Trophoblast cell (in vitro differentiated cells and primary cell): ENCODE data around the gene PRPF18.
A peak's percentile ranks its signal among the peaks of the same experiment; 100 is the strongest.

Experiments
- DNase-seq, 2 donors: peaks; one replicate each; pipeline ENCODE4 v3.0.0-alpha.2; 2016
- H2AFZ ChIP-seq: 2 replicates; pipeline ENCODE4 v1.6.1; 2013; ENCODE audit warnings: low read length, moderate library complexity, mild to moderate bottlenecking; ENCODE audit not compliant: insufficient read depth, poor library complexity
- H2AK5ac ChIP-seq: 2 replicates; pipeline ENCODE4 v1.6.1; 2013; ENCODE audit warnings: mild to moderate bottlenecking, low read length
- H2BK120ac ChIP-seq: 2 replicates; pipeline ENCODE4 v1.6.1; 2013; ENCODE audit warnings: low read length, mild to moderate bottlenecking, moderate library complexity; ENCODE audit not compliant: insufficient read depth, poor library complexity
- H2BK12ac ChIP-seq: 2 replicates; pipeline ENCODE4 v1.6.1; 2013; ENCODE audit warnings: mild to moderate bottlenecking, low read length, moderate library complexity
- H2BK5ac ChIP-seq: 2 replicates; pipeline ENCODE4 v1.6.1; 2013; ENCODE audit warnings: low read length, low read depth, moderate library complexity, mild to moderate bottlenecking; ENCODE audit not compliant: poor library complexity
- H3K14ac ChIP-seq: 2 replicates; pipeline ENCODE4 v1.6.1; 2013; ENCODE audit warnings: mild to moderate bottlenecking, low read length
- H3K18ac ChIP-seq: 2 replicates; pipeline ENCODE4 v1.6.1; 2013; ENCODE audit warnings: mild to moderate bottlenecking, low read length
- H3K23ac ChIP-seq: 2 replicates; pipeline ENCODE4 v1.6.1; 2013; ENCODE audit warnings: low read length
- H3K27ac ChIP-seq: 2 replicates; pipeline ENCODE4 v1.5.1; 2013; ENCODE audit warnings: low read depth, mild to moderate bottlenecking, inconsistent platforms, low read length, moderate library complexity
- H3K27me3 ChIP-seq: 2 replicates; pipeline ENCODE4 v1.6.1; 2013; ENCODE audit warnings: inconsistent platforms, mild to moderate bottlenecking, low read length, moderate library complexity; ENCODE audit not compliant: insufficient read depth
- H3K36me3 ChIP-seq, 2 experiments: 1 replicate in 1 of 2; 2 replicates in 1 of 2; pipeline ENCODE4 v1.6.1; 2013; ENCODE audit warnings: low read length in 2 of 2, mild to moderate bottlenecking in 2 of 2, moderate library complexity in 1 of 2; ENCODE audit not compliant: insufficient read depth in 2 of 2, control insufficient read depth in 1 of 2
- H3K4ac ChIP-seq: 2 replicates; pipeline ENCODE4 v1.6.1; 2013; ENCODE audit warnings: low read depth, mild to moderate bottlenecking, low read length, moderate library complexity
- H3K4me1 ChIP-seq, 2 experiments: 1 replicate in 1 of 2; 2 replicates in 1 of 2; pipeline ENCODE4 v1.6.1; 2013; ENCODE audit warnings: low read length in 2 of 2, mild to moderate bottlenecking in 2 of 2, moderate library complexity in 1 of 2; ENCODE audit not compliant: insufficient read depth in 2 of 2, control insufficient read depth in 1 of 2
- H3K4me2 ChIP-seq: 2 replicates; pipeline ENCODE4 v1.6.1; 2013; ENCODE audit warnings: inconsistent platforms, mild to moderate bottlenecking, low read length, moderate library complexity
- H3K4me3 ChIP-seq: 2 replicates; pipeline ENCODE4 v1.5.1; 2013; ENCODE audit warnings: mild to moderate bottlenecking, low read depth, low read length, inconsistent platforms
- H3K79me1 ChIP-seq: one replicate; pipeline ENCODE4 v1.6.1; 2013; ENCODE audit warnings: low read length
- H3K79me2 ChIP-seq: 2 replicates; pipeline ENCODE4 v1.6.1; 2013; ENCODE audit warnings: low read length, mild to moderate bottlenecking; ENCODE audit not compliant: control insufficient read depth, insufficient read depth, poor library complexity
- H3K9ac ChIP-seq: 2 replicates; pipeline ENCODE4 v1.6.1; 2013; ENCODE audit warnings: mild to moderate bottlenecking, low read length
- H3K9me3 ChIP-seq: 2 replicates; pipeline ENCODE4 v1.6.1; 2013; ENCODE audit warnings: low read depth, mild to moderate bottlenecking, control low read depth, inconsistent platforms, low read length; ENCODE audit not compliant: insufficient read depth
- H4K12ac ChIP-seq: 2 replicates; pipeline ENCODE4 v1.6.1; 2013; ENCODE audit warnings: low read depth, mild to moderate bottlenecking, low read length, moderate library complexity
- H4K8ac ChIP-seq: 2 replicates; pipeline ENCODE4 v1.6.1; 2013; ENCODE audit warnings: low read depth, mild to moderate bottlenecking, low read length, moderate library complexity
- H4K91ac ChIP-seq: one replicate; pipeline ENCODE4 v1.6.1; 2013; ENCODE audit warnings: low read depth, mild to moderate bottlenecking, low read length, moderate library complexity
- WGBS: extraction: QIAGEN DNeasy Blood & Tissue Kit; methylation state at CpG from one replicate; pipeline ENCODE4 v1.1.7; 2013; ENCODE audit warnings: missing lambda C conversion rate; ENCODE audit not compliant: insufficient read length, insufficient coverage; ENCODE audit errors: extremely low coverage; 5-methylcytosine and 5-hydroxymethylcytosine counted together

PRPF18 gene

DNA sequence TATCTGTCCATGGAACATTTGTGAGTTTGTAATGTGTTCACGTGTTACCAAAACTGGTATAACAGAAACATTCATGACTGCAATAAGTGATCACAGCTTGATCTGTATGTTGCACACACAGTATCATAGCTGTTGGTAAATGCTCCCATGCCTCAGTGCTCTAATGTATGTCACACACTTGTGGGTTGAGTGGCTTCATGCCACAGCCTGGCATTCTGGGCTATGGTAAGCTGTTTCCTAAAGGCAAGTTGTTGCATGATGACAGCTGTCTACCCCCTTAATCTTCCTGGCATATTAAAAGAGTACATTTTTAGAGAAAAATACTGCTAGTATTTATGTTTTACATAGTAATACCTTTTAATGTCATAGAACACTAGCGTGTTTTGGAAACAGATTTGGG is 35.2 kb downstream of the PRPF18 start:
- no peak overlapping the region for H3K9ac ChIP-seq
- H3K27ac ChIP-seq = no peak overlapping the region
- peaks cover 0 to 2% of the 10 kb centered on the region in 2 experiments for H3K4me1 ChIP-seq
- no CpG with 5 or more reads among the region's 2 CpGs for WGBS
- no peak overlapping the region for H2AK5ac ChIP-seq
- no peaks in the 10 kb centered on the region for H3K79me2 ChIP-seq
- no peak overlapping the region for H2BK12ac ChIP-seq
- no peak overlapping the region for H3K18ac ChIP-seq
- H2BK5ac ChIP-seq = no peak overlapping the region
- H2BK120ac ChIP-seq = no peak overlapping the region
- H4K8ac ChIP-seq = no peak overlapping the region
- H3K23ac ChIP-seq = no peak overlapping the region
- no peak for DNase-seq
- H3K4ac ChIP-seq = no peak overlapping the region
- peaks cover 2% of the 10 kb centered on the region for H3K79me1 ChIP-seq
- H3K4me3 ChIP-seq = no peak overlapping the region
- H3K27me3 ChIP-seq = no peaks in the 10 kb centered on the region
- H3K9me3 ChIP-seq = no peaks in the 10 kb centered on the region
- no peak overlapping the region for H4K91ac ChIP-seq
- no peak overlapping the region for H4K12ac ChIP-seq
- H2AFZ ChIP-seq = no peak overlapping the region
- peaks cover 6 to 13% of the 10 kb centered on the region in 2 experiments for H3K36me3 ChIP-seq
- H3K14ac ChIP-seq = no peak overlapping the region
- H3K4me2 ChIP-seq = no peak overlapping the region

DNA sequence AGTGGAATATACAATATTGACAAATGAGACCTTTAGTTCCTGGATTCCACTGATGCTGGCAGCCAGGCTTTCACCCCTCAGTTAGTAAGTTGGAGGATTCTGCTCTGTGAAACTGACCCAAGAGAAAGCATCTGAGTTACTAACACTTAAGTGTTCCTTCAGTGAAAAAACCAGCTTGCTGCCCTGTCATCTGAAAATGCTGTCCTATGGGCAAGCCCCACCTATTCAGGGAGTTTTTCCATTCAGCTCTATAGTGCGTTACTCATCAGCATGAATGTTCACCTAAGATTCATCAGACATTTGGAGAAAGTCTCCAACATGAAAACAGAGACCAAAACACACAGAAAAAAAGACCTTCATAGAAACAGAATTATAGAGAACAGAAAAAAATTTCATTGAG is 37.9 kb downstream of the PRPF18 start:
- H3K4me1 ChIP-seq = peaks cover 0 to 2% of the 10 kb centered on the region in 2 experiments
- H3K14ac ChIP-seq = no peak overlapping the region
- H2AK5ac ChIP-seq = no peak overlapping the region
- H2BK12ac ChIP-seq = no peak overlapping the region
- H2BK5ac ChIP-seq = no peak overlapping the region
- H4K12ac ChIP-seq = no peak overlapping the region
- H3K18ac ChIP-seq = no peak overlapping the region
- H3K9me3 ChIP-seq = no peaks in the 10 kb centered on the region
- no peak overlapping the region for H4K8ac ChIP-seq
- peaks cover 2% of the 10 kb centered on the region for H3K79me1 ChIP-seq
- H2AFZ ChIP-seq = no peak overlapping the region
- H3K4me3 ChIP-seq = no peak overlapping the region
- H4K91ac ChIP-seq = no peak overlapping the region
- no peak overlapping the region for H3K4ac ChIP-seq
- H2BK120ac ChIP-seq = no peak overlapping the region
- H3K23ac ChIP-seq = no peak overlapping the region
- H3K27ac ChIP-seq = no peak overlapping the region
- WGBS = no CpG with 5 or more reads among the region's 1 CpG
- H3K4me2 ChIP-seq = no peak overlapping the region
- no peaks in the 10 kb centered on the region for H3K79me2 ChIP-seq
- DNase-seq = peak; percentile 68 to 79
- peaks cover 2 to 5% of the 10 kb centered on the region in 2 experiments for H3K36me3 ChIP-seq
- H3K9ac ChIP-seq = no peak overlapping the region
- no peaks in the 10 kb centered on the region for H3K27me3 ChIP-seq

DNA sequence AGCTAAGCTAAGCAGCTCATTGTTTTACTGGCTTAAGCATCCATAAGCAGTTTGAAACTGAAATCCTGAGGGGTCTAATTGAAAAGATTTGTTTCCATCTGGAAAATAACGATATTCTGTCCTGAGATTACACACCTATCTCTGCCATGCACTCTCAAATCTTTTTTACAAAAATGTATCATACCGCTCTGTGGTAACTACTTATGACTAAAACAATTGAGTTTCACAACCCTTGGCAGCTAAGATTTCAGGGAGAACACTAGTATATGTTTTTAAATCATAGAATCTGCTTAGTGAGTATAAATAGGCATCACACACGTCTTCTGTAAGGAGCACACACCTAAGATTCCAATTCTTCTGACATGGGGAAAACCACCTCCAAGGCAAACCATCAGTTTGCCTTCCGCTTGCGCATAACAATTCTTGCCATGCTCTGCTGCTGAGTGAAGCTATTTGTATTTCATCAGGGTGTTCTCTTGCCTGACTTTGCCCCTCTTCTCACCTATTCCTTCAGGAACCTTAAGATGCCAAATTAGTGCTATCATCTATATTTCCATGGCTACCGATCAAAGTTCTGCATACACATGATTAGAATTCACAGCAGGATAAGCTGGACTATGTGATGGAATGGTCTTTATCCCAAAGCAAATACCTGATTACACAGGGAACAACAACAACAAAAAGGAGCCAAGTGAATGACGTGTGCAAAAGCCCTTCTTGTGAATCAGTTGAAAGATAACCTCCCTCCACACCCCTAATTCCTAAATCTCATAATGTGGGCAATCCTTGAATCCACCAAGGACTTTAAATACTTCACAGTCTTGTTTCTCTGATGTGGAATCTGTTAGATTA is 40.9 kb downstream of the PRPF18 start:
- no peak overlapping the region for H3K27ac ChIP-seq
- H3K79me1 ChIP-seq = no peaks in the 10 kb centered on the region
- peaks cover 5% of the 10 kb centered on the region in 2 experiments for H3K36me3 ChIP-seq
- no peak overlapping the region for H3K23ac ChIP-seq
- H3K4me1 ChIP-seq = peaks cover 0 to 1% of the 10 kb centered on the region in 2 experiments
- H3K79me2 ChIP-seq = no peaks in the 10 kb centered on the region
- H3K18ac ChIP-seq = no peak overlapping the region
- H4K12ac ChIP-seq = no peak overlapping the region
- WGBS = no CpG with 5 or more reads among the region's 7 CpGs
- H2BK120ac ChIP-seq = no peak overlapping the region
- DNase-seq = peak; percentile 84 to 92
- H3K14ac ChIP-seq = no peak overlapping the region
- H3K9ac ChIP-seq = no peak overlapping the region
- H2BK12ac ChIP-seq = no peak overlapping the region
- no peak overlapping the region for H4K8ac ChIP-seq
- no peak overlapping the region for H4K91ac ChIP-seq
- no peaks in the 10 kb centered on the region for H3K27me3 ChIP-seq
- no peak overlapping the region for H2AK5ac ChIP-seq
- H3K4me2 ChIP-seq = no peak overlapping the region
- H3K9me3 ChIP-seq = no peaks in the 10 kb centered on the region
- H3K4ac ChIP-seq = no peak overlapping the region
- H2BK5ac ChIP-seq = no peak overlapping the region
- no peak overlapping the region for H3K4me3 ChIP-seq
- no peak overlapping the region for H2AFZ ChIP-seq

DNA sequence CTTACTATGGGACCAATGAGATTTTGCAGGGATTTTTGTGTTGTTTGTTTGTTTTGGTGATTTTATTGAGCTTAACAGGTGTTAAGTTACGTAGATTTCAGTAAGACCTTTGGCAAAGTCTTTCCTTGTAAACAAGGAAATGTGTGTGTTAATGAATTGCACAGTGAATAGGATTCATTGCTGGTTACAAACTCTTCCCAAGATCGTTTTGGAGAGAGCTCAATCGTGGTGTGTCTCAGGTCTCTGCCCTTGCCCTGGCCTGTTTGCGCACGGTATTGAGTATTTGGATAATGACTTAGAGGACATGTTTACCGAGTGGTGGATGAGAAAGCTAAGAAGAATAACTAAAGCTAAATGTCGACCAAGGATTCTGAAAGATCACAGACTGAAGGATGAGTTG is 41.9 kb downstream of the PRPF18 start:
- H3K4ac ChIP-seq = no peak overlapping the region
- H4K8ac ChIP-seq = no peak overlapping the region
- WGBS = 100% methylated on average over 1 of the region's 7 CpGs
- H2BK120ac ChIP-seq = no peak overlapping the region
- no peak overlapping the region for H3K18ac ChIP-seq
- no peak overlapping the region for H3K4me2 ChIP-seq
- H3K23ac ChIP-seq = no peak overlapping the region
- no peaks in the 10 kb centered on the region for H3K79me1 ChIP-seq
- H3K4me3 ChIP-seq = no peak overlapping the region
- H2BK12ac ChIP-seq = no peak overlapping the region
- no peak overlapping the region for H2BK5ac ChIP-seq
- H3K9ac ChIP-seq = no peak overlapping the region
- H3K9me3 ChIP-seq = no peaks in the 10 kb centered on the region
- H3K4me1 ChIP-seq = no peaks in the 10 kb centered on the region
- no peak overlapping the region for H4K12ac ChIP-seq
- H2AK5ac ChIP-seq = no peak overlapping the region
- H3K14ac ChIP-seq = no peak overlapping the region
- DNase-seq = peak in 1 of 2 donors; percentile 49
- H3K36me3 ChIP-seq = peaks cover 5 to 7% of the 10 kb centered on the region in 2 experiments
- no peak overlapping the region for H3K27ac ChIP-seq
- H2AFZ ChIP-seq = no peak overlapping the region
- no peaks in the 10 kb centered on the region for H3K79me2 ChIP-seq
- no peak overlapping the region for H4K91ac ChIP-seq
- H3K27me3 ChIP-seq = no peaks in the 10 kb centered on the region
